ENCODE results near the gene KLF13.

GRCh38 chr15:31376511-31376910 is 49.9 kb downstream of the KLF13 start:
- TF ChIP-seq CTCF (conservative IDR thresholded peaks at IDR 0.05; ENCODE audit: low read depth, low read length): no peak
- no peak for TF ChIP-seq EZH2 (IDR thresholded peaks at IDR 0.05; ENCODE audit: borderline replicate concordance, low read depth, low read length, poor library complexity, severe bottlenecking)
